GM12873 (cell line): Measurements from ENCODE around the gene IL19.
A peak's percentile ranks its signal among the peaks of the same experiment; 100 is the strongest.

Experiments
- CTCF ChIP-seq: IDR thresholded peaks from 2 replicates; pipeline ENCODE4 v1.5.1; 2012; ENCODE audit warnings: low read depth, mild to moderate bottlenecking, moderate library complexity, low read length, control low read depth; ENCODE audit not compliant: insufficient read depth; ENCODE audit errors: missing control alignments

IL19 gene

GRCh38 chr1:206770531-206771337 is at the start of gene IL19:
IL19 (plus strand) TSS chr1:206770773; CDS start chr1:206836663, 65,890 bp downstream.
- peak; percentile 3 for TF ChIP-seq CTCF

GRCh38 chr1:206721454-206721853 is 49.1 kb upstream of the IL19 start:
- TF ChIP-seq CTCF: no peak

- no peak for TF ChIP-seq CTCF
Measured at GRCh38 chr1:206722751-206723461, 47.7 kb upstream of the IL19 start.

GRCh38 chr1:206723462-206723804 is 47.1 kb upstream of the IL19 start:
- TF ChIP-seq CTCF: no peak

GRCh38 chr1:206723805-206724472 is 46.6 kb upstream of the IL19 start:
- TF ChIP-seq CTCF: no peak

- TF ChIP-seq CTCF: peak; percentile 86
Measured at GRCh38 chr1:206725109-206725963, 45.2 kb upstream of the IL19 start.
